Loucy (cell line): ENCODE data around the gene SUPT3H.

Source experiments
- EZH2phosphoT487 ChIP-seq: fragments of 200-600 bp; IDR thresholded peaks from 2 replicates; pipeline ENCODE4 v1.6.1; 2018; ENCODE audit warnings: antibody characterized with exemption, mild to moderate bottlenecking, moderate library complexity, borderline replicate concordance
- TF ChIP-seq, protein P1 (sequence below): fragments of 200-600 bp; sonication (generic); conservative IDR thresholded peaks from 2 replicates; pipeline ENCODE4 v1.5.1; 2014; ENCODE audit warnings: mild to moderate bottlenecking, antibody characterized with exemption, low read length

DNA sequence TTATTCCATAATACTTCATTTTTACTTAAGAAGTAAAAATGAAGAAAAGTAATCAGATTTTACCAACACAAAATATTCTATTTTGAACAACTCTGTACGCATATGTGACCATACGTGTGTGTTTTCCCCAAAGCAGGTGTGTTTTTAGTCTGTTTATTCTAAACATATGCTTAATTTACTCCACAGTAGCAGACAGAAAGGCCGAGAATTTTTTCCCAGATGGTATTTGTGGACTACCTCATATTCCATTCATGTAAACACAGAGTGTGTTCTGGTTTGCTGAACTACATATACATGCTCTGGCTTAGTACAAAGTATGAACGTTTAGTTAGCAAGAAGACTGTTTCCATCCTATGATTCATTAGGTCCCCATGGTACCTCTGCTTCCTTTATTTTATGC lies 282.9 kb downstream of the SUPT3H start:
- TF ChIP-seq, protein P1, sequence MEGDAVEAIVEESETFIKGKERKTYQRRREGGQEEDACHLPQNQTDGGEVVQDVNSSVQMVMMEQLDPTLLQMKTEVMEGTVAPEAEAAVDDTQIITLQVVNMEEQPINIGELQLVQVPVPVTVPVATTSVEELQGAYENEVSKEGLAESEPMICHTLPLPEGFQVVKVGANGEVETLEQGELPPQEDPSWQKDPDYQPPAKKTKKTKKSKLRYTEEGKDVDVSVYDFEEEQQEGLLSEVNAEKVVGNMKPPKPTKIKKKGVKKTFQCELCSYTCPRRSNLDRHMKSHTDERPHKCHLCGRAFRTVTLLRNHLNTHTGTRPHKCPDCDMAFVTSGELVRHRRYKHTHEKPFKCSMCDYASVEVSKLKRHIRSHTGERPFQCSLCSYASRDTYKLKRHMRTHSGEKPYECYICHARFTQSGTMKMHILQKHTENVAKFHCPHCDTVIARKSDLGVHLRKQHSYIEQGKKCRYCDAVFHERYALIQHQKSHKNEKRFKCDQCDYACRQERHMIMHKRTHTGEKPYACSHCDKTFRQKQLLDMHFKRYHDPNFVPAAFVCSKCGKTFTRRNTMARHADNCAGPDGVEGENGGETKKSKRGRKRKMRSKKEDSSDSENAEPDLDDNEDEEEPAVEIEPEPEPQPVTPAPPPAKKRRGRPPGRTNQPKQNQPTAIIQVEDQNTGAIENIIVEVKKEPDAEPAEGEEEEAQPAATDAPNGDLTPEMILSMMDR, result no peak
- TF ChIP-seq EZH2phosphoT487, result no peak
